HUES6 (cell line): Measurements from ENCODE around the gene ATP8B2.
"Not testable (repeated sequence)": the region's sequence is repeated elsewhere in the genome, so short reads cannot be mapped to it uniquely, and the experiment has no call there.

Experiments
- H3K27ac ChIP-seq: 2 replicates; pipeline ENCODE4 v1.7.0; 2013; ENCODE audit warnings: low read depth, mild to moderate bottlenecking, low read length, inconsistent platforms
- H3K27me3 ChIP-seq: 2 replicates; pipeline ENCODE4 v1.6.1; 2013; ENCODE audit warnings: low read length; ENCODE audit not compliant: control insufficient read depth, insufficient read depth
- H3K36me3 ChIP-seq: 2 replicates; pipeline ENCODE4 v1.6.1; 2013; ENCODE audit warnings: low read length; ENCODE audit not compliant: control insufficient read depth, insufficient read depth
- H3K4me1 ChIP-seq: 2 replicates; pipeline ENCODE4 v1.6.1; 2013; ENCODE audit warnings: low read length; ENCODE audit not compliant: control insufficient read depth, insufficient read depth
- H3K4me3 ChIP-seq: 2 replicates; pipeline ENCODE4 v1.5.1; 2013; ENCODE audit warnings: low read depth, low read length
- H3K9ac ChIP-seq: one replicate; pipeline ENCODE4 v1.6.1; 2013; ENCODE audit warnings: mild to moderate bottlenecking, low read length
- H3K9me3 ChIP-seq: 2 replicates; pipeline ENCODE4 v1.6.1; 2013; ENCODE audit warnings: low read depth, low read length; ENCODE audit not compliant: control insufficient read depth, insufficient read depth

The ATP8B2 gene

DNA sequence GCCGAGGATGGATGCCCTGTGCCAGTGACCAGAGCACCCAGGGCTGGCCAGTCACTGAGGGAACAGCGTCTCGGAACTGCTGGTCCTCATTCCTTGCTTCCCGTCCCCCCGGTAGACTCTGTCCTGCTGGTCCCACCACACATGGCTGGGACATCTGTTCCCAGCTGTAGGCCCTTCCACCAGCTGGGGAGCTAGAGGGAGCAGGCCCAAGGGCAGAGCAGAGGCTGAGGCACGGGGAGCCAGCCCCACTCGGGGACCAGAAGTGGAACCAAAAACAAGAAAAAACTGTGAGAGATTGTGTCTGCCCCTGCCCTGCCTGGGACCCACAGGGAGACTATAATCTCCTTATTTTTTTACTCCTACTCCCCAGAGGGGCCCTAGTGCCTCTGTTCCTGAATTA lies 23.8 kb downstream of the ATP8B2 start:
- H3K9me3 ChIP-seq = no peaks in the 10 kb centered on the region
- H3K4me1 ChIP-seq = peaks cover 12% of the 10 kb centered on the region
- peaks cover 51% of the 10 kb centered on the region for H3K36me3 ChIP-seq
- no peak overlapping the region for H3K4me3 ChIP-seq
- H3K27me3 ChIP-seq = peaks cover 12% of the 10 kb centered on the region
- H3K27ac ChIP-seq = no peak overlapping the region
- H3K9ac ChIP-seq = no peak overlapping the region

DNA sequence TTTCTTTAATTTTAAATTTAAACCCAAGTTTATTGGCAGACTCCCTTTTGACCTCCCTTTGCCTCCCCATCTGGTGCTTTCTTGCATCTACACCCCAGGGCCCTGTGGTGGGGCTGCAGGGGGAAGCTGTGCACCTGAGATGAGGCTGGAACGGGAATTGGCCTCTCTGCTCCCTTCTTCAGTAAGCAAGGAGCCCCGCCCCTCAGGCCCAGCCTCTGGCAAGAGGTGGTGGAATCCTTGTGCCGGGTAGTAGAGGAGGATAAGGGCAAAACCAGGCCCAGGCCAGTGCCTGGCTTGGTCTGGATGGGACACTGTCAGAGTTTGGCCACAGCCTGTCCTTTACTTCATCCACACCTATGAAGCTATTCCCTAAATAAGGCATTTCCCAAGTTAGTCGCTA lies 25.1 kb downstream of the ATP8B2 start:
- no peak overlapping the region for H3K27ac ChIP-seq
- no peaks in the 10 kb centered on the region for H3K9me3 ChIP-seq

DNA sequence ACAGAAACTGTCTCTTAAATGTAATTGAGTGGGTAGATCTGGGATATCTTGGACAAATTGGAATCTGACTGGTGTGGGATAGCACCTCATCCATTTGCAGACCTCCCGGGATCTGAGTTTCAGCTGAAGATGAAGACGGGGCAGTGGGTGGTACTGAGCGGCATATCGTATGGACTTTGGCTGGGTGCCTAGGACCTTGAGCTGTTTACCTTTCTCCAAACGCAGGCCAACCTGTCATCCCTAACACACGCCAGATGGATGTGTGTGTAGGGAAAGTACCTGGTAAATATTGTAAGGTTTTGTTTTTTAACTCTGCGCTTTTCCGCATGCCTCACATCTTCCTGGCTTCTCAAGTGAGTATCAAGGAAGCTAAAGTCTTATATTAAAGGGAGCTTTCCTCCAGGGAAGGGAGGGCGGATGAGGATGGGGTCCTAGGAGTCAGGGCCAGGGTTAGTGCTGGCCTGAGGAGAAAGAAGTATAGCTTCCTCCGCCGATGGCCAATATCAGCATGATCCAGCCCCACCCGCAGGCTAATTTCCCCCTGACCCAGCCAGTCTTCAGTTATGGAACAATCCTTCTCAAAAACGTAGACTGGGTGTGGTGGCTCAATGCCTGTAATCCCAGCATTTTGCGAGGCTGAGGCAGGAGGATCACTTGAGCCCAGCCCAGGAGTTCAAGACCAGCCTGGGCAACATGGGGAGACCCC lies 26.2 kb downstream of the ATP8B2 start:
- Histone ChIP-seq H3K27me3 (peaks cover 12% of the 10 kb centered on the region), H3K36me3 (peaks cover 27% of the 10 kb centered on the region), H3K9me3 (no peaks in the 10 kb centered on the region), H3K27ac (no peak overlapping the region), H3K4me1 (peaks cover 12% of the 10 kb centered on the region), H3K4me3 (no peak overlapping the region), H3K9ac (no peak overlapping the region)

More for the DNA sequence above, 25.1 kb downstream of the ATP8B2 start:
- Histone ChIP-seq H3K27me3 (peaks cover 12% of the 10 kb centered on the region), H3K4me3 (no peak overlapping the region), H3K4me1 (peaks cover 12% of the 10 kb centered on the region), H3K9ac (no peak overlapping the region), H3K36me3 (peaks cover 39% of the 10 kb centered on the region)

DNA sequence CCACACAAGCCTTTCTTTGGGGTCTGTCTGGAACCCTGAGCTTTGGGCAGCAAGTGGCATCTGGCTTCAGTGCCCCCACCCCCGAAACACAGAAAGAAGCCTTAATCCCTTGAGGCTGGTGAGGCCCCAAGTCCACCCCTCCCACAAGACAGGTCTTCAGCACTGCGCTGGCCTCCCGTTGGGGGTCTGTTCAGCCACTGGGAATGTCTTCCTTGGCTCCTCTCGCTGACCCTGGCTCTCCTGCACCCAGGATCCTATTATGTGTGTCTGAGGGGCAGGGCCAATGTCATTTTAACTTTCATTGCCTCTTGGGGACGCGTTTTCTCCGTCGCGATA lies 26.9 kb downstream of the ATP8B2 start:
- Histone ChIP-seq H3K9ac (peak overlapping the region; percentile 55), H3K4me1 (peaks cover 12% of the 10 kb centered on the region)

DNA sequence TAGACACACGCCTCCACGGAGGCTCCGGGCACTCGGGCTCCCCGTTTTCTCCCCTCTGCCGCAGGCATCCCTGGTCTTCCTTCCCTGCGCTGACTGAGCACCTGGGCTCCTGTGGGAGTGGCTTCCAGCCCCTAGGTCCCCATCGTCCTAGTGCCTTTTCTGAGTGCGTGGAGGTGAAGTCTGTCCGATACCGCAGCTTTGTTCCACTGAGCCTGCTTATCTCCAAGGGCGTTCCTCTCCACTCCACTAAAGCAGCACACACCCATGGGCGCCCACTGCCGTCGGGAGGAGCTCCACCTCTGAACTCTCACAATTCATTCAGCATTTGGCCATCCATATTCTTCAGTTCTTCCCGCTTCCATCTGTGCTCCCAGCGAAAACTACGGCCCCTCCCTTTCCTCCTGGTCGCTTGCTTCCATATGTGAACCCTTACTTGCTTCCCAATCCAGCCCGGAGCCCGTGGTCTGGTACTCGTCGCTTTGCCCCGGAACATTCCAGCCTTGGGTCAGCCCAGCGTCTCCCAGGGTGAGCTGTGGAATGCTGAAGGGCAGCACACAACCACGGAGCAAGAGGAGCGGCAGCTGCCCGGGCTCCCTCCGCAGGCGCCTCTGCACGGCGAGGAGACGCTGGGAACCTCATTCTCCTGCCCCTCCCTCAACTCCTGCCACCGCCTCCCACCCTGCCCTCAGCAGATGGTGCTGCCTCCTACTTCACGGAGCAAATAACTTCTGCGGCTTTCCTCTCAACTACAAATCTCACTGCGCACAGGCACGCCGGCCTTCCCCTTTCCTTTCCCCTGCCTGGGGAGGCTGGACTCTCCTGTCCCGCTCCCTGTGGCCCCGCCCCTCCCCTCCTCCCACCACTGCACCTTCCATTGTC lies 27.5 kb downstream of the ATP8B2 start:
- peak overlapping the region; percentile 66 for H3K4me3 ChIP-seq
- peaks cover 12% of the 10 kb centered on the region for H3K27me3 ChIP-seq
- H3K9me3 ChIP-seq = no peaks in the 10 kb centered on the region
- H3K9ac ChIP-seq = peak overlapping the region; percentile 55
- peaks cover 19% of the 10 kb centered on the region for H3K36me3 ChIP-seq
- H3K4me1 ChIP-seq = peaks cover 12% of the 10 kb centered on the region
- no peak overlapping the region for H3K27ac ChIP-seq

More for the DNA sequence above, 26.9 kb downstream of the ATP8B2 start:
- Histone ChIP-seq H3K27ac (no peak overlapping the region), H3K27me3 (peaks cover 12% of the 10 kb centered on the region), H3K36me3 (peaks cover 22% of the 10 kb centered on the region), H3K9me3 (no peaks in the 10 kb centered on the region), H3K4me3 (peak overlapping the region; percentile 66)

DNA sequence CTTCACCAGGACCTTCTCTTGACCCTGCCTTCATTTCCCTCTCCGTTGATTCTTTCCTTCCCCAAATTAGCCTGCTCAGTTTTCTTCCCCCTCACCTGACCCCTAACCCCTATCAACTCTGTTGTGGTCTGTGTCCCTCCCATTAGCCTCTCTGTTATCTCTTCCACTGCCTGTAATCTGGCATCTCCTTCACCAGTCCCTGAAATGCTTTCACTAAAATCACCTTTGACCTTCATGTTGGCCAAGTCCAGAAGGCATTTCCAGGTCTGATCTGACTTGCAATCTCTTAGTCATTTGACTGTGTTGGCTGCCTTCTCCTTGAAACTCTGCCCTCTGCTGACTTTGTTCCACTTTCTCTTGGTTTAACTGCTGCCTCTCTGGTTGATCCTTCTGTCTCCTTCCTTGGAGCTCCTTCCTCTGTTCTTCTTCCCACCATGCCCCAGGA lies 28.2 kb downstream of the ATP8B2 start:
- Histone ChIP-seq H3K9ac (no peak overlapping the region), H3K4me3 (peak overlapping the region; percentile 66), H3K4me1 (peaks cover 12% of the 10 kb centered on the region), H3K27me3 (peaks cover 12% of the 10 kb centered on the region), H3K9me3 (no peaks in the 10 kb centered on the region), H3K36me3 (peaks cover 13% of the 10 kb centered on the region), H3K27ac (no peak overlapping the region)

DNA sequence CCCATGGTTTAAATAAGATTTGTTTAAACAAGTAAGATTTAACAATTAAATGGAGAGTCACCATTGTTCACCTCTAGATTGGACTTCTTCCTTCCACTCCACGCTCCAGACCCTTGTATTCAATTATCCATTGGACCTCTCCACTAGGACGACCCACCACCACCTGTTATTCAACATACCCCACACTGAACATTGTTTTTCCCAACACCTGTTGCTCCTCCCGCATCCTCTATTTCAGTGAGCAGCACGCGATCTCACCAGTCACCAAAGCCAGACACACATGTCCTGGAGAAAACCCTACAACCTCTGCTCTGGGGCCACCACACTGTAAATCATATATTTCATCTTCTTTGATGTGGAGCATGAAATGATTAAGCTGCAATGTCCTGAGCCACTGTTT lies 28.6 kb downstream of the ATP8B2 start:
- Histone ChIP-seq H3K9me3 (no peaks in the 10 kb centered on the region), H3K4me3 (no peak overlapping the region), H3K9ac (no peak overlapping the region), H3K27ac (no peak overlapping the region), H3K36me3 (peaks cover 8% of the 10 kb centered on the region), H3K27me3 (peaks cover 12% of the 10 kb centered on the region), H3K4me1 (peaks cover 12% of the 10 kb centered on the region)

DNA sequence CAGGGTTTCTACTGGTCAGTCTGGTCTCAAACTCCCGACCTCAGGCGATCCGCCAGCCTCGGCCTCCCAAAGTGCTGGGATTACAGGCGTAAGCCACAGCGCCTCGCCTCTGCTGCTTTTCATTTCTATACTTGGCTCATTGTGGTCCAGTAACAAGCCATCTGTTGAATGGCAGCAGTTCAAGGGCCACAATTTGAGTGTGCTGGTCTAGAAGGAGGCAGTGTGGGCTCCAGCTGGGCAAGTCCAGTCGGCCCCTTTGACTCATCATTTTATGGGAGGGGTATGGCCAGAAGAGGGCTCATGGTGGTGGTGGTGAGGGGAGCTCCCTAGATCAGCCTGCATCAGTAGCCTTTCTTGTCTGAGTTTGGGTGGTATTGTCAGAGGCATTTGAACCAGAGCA lies 33.2 kb downstream of the ATP8B2 start:
- H3K36me3 ChIP-seq = no peaks in the 10 kb centered on the region
- H3K4me3 ChIP-seq = no peak overlapping the region
- H3K4me1 ChIP-seq = peaks cover 7% of the 10 kb centered on the region
- peaks cover 8% of the 10 kb centered on the region for H3K9me3 ChIP-seq
- H3K9ac ChIP-seq = no peak overlapping the region
- no peak overlapping the region for H3K27ac ChIP-seq
- no peaks in the 10 kb centered on the region for H3K27me3 ChIP-seq

DNA sequence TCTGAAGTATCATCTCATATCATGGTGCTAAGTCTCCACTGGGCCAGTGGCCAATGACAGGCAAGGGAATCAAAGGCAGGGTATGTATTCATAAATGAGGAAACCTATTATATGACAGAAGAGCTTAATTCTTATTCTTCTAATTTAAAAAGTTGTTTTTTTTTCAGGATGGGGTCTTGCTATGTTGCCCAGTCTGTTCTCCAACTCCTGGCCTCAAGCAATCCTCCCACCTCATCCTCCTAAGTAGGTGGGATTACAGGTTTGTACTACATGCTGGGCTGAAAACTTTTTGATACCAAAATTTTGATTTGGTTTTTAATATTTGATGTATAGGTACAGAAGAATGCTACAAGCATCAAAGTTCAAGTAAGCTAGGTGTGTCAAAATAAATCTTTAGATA lies 35.0 kb downstream of the ATP8B2 start:
- Histone ChIP-seq H3K9ac (no peak overlapping the region), H3K4me1 (0 out of 2 replicates have a peak, but pooled peaks cover 4% of the 10 kb centered on the region), H3K4me3 (no peak overlapping the region), H3K9me3 (peaks cover 8% of the 10 kb centered on the region), H3K27me3 (no peaks in the 10 kb centered on the region), H3K36me3 (no peaks in the 10 kb centered on the region), H3K27ac (no peak overlapping the region)

DNA sequence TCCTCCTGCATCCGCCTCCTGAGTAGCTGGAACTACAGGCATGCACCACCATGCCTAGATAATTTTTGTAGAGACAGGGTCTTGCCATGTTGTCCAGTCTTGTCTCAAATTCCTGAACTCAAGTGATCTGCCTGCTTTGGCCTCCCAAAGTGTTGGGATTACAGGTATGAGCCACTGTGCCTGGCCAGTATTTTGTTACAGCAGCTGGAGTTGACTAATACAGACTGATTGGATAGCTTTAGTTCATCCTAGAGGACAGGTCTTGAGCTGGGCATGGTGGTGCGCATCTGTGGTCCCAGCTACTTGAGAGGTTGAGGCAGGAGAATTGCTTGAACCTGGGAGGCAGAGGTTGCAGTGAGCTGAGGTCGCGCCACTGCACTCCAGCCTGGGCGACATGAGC lies 35.6 kb downstream of the ATP8B2 start:
- H3K9ac ChIP-seq, H3K4me3 ChIP-seq, H3K27me3 ChIP-seq, H3K9me3 ChIP-seq, H3K4me1 ChIP-seq, H3K36me3 ChIP-seq, H3K27ac ChIP-seq: not testable (repeated sequence)

DNA sequence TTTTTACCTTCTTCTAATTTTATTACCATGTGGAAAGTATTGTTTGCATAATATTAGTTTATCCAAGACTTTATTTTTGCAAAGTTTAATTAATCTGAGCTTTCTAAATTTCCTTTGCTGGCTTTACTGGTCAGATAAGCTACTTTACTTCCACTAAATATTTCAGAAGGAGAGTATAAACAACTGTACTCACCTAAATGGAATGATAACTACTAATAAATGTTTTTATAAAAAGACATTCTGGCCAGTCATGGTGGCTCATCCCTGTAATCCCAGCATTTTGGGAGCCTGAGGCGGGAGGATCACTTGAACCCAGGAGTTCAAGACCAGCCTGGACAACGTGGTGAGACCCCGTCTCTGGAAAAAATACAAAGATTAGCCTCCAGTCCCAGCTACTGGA lies 36.0 kb downstream of the ATP8B2 start:
- Histone ChIP-seq H3K9ac (no peak overlapping the region), H3K27ac (no peak overlapping the region), H3K4me3 (no peak overlapping the region), H3K27me3 (no peaks in the 10 kb centered on the region), H3K4me1 (0 out of 2 replicates have a peak, but pooled peaks cover 4% of the 10 kb centered on the region), H3K9me3 (peaks cover 8% of the 10 kb centered on the region), H3K36me3 (no peaks in the 10 kb centered on the region)
